ENCODE results near the gene DHRS7B.

Gene DHRS7B

DNA sequence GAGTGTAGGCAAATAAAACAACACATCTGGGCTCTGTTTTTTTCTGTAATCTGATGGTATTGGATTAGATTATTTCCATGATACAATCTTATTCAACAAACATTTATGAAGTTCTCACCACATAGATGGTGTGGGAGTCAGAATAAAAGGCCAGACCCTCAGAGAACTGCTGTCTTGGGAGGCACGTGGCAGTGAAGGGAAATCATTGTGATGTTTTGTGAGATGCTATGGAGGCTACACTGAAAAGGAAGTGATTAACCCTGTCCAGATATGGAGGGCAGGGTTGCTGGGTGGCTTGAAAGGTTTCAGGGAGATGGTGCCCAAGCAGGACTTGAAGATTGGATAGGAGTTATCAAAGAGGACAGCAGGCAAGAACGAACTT, 35.6 kb downstream of the DHRS7B start:
- TF ChIP-seq, protein P1, sequence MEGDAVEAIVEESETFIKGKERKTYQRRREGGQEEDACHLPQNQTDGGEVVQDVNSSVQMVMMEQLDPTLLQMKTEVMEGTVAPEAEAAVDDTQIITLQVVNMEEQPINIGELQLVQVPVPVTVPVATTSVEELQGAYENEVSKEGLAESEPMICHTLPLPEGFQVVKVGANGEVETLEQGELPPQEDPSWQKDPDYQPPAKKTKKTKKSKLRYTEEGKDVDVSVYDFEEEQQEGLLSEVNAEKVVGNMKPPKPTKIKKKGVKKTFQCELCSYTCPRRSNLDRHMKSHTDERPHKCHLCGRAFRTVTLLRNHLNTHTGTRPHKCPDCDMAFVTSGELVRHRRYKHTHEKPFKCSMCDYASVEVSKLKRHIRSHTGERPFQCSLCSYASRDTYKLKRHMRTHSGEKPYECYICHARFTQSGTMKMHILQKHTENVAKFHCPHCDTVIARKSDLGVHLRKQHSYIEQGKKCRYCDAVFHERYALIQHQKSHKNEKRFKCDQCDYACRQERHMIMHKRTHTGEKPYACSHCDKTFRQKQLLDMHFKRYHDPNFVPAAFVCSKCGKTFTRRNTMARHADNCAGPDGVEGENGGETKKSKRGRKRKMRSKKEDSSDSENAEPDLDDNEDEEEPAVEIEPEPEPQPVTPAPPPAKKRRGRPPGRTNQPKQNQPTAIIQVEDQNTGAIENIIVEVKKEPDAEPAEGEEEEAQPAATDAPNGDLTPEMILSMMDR (IDR thresholded peaks at IDR 0.05; ENCODE audit: control extremely low read depth, extremely low read depth, low read depth, missing control alignments): no peak
- ChIA-PET POLR2A (no interaction called here), CTCF (no interaction called here)
- DNase-seq (ENCODE audit: extremely low spot score): no peak

DNA sequence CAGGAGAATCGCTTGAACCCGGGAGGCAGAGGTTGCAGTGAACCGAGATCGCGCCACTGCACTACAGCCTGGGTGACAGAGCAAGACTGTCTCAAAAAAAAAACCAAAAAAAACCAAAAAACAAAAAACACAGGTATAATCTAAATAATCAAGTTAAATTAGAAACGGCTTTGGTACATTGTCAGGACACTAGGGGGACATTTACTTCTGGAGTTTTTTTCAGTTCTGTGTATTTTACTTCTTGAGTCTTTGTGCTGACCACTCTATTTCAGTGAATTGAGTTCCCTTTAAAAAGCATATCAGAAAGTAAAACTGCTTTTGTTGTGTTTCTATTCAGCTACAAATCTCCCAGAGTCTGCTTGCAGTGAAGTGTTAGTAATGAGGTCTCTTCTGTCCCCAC, 36.3 kb downstream of the DHRS7B start:
- DNase-seq (ENCODE audit: extremely low spot score): no peak
- ChIA-PET POLR2A (no interaction called here), CTCF (interaction anchor here (1.3 kb wide), 2 partner anchors 44 to 117 kb away, joined by 3 to 5 read pairs; no protein-coding TSS in a partner anchor)
- TF ChIP-seq, protein P1 (IDR thresholded peaks at IDR 0.05; ENCODE audit: control extremely low read depth, extremely low read depth, low read depth, missing control alignments): no peak

DNA sequence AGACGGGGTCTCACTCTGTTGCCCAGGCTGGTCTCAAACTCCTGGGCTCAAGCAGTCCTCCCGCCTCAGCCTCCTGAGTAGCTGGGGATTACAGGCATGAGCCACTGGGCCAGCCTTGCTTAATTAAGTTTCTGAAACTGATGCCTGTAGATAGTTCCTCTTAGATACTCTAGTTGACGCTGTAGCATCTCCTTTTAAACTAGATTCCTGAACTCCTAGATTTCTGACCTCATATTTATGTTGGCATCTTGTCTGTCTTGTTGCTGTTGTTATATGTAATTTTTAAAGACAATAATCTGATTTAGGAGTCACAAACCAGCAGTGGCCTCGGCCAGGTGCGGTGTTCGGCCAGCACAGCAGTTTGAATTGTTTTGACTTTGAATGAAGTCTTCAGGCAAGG, 37.5 kb downstream of the DHRS7B start:
- no peak for DNase-seq (ENCODE audit: extremely low spot score)
- POLR2A ChIA-PET: no interaction called here
- CTCF ChIA-PET: interaction anchor here (0.8 to 1.3 kb wide), 2 partner anchors 9 to 45 kb away, joined by 3 to 5 read pairs; no protein-coding TSS in a partner anchor
- TF ChIP-seq, protein P1 (IDR thresholded peaks at IDR 0.05; ENCODE audit: control extremely low read depth, extremely low read depth, low read depth, missing control alignments): peak; percentile 10

DNA sequence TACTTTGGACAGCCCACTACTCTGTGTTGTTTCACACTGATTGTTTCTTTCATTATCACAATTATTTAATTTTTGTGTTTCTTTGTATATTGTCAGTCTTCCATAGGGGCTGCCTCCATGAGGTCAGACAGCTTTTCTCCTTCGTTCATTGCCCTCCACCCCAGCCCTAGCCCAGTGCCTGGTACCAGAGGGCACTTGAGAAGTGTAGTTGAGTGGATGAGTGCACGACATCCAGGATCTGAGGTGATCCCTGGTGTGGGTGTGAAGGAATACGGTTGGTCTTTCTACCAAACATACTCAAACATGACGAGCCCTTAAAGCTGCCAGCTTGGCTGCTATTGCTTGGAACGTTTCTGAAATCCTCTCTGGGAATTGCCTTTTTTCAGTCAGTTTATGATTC, 37.9 kb downstream of the DHRS7B start:
- POLR2A ChIA-PET: no interaction called here
- CTCF ChIA-PET: no interaction called here
- TF ChIP-seq, protein P1 (IDR thresholded peaks at IDR 0.05; ENCODE audit: control extremely low read depth, extremely low read depth, low read depth, missing control alignments): no peak
- DNase-seq (ENCODE audit: extremely low spot score): no peak

DNA sequence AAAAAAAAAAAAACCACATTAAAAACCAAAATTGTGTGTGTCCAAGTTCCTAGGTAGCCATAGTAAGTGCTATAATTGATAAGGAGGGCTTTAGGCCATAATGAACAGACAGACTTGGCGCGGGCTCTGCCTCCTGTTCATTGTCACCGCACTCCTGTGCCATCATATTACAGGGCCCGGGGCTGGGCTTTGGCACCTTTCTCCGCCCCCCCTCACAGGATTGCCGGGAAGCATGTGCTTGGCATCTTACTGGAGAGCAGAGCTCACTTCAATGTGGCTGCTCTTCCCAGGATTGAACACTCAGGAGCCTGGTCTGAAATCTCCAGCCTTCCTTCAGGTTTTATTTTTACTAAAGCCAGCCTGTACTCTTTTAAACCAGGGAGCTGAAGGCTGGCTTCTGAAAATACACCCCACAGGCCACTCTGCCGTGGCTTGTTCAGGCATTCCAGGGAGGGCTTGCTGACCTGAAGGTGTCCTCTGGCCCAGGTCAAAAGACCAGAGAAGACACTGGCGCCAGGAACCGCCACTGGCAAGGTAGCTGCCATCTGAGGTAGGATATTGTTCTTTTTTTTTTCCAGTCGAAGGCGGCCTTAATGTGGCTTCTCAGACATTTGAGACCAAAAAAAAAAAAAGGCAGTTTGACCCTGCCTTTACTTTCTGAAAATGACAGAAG, 39.3 kb downstream of the DHRS7B start:
- DNase-seq (ENCODE audit: extremely low spot score): no peak
- TF ChIP-seq, protein P1 (IDR thresholded peaks at IDR 0.05; ENCODE audit: control extremely low read depth, extremely low read depth, low read depth, missing control alignments): no peak
- ChIA-PET POLR2A (interaction anchor here (0.7 kb wide), 1 partner anchor 22 kb away, joined by 7 read pairs; no protein-coding TSS in a partner anchor), CTCF (no interaction called here)

DNA sequence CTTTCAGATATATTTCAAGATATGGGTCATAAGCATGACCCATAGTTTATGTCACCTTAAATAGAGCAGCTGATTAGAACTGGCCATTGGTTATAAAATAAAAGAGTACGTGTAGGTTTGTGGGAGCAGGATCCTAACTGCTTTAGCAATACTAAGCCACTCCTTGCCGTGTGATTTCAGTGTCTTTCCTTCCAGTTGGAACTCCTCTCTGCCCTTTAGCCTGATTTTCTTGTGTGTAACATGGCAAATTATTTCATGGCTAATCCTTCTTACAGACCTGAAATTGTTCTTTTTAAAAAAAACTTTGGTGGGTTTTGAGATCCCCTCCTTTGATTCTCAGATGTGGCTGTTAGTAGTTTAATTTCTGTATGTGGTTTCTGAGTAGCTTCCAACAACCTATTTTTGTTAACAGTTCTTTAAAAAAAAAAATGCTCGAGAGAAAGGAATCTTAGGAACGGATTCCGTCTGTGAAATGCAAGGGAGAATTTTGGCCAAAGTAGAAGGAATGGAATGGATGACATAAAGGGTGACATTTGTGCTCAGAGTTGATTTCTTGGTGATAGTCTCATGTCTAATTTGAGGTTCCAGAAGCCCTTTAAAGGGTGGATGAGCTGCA, 39.9 kb downstream of the DHRS7B start:
- POLR2A ChIA-PET: no interaction called here
- no peak for DNase-seq (ENCODE audit: extremely low spot score)
- TF ChIP-seq, protein P1 (IDR thresholded peaks at IDR 0.05; ENCODE audit: control extremely low read depth, extremely low read depth, low read depth, missing control alignments): no peak
- CTCF ChIA-PET: no interaction called here
